Right lobe of liver (tissue), 4 donors: ENCODE measurements around the gene KCNIP1.

ENCODE experiments used
- CTCF ChIP-seq, 4 donors: fragments of 200-600 bp in 3 of 4; fragments of 450-650 bp in 1 of 4; IDR thresholded peaks; one replicate each; pipeline versions ENCODE4 v1.5.1 to v1.8.0; 2016 to 2022; ENCODE audit warnings: antibody characterized with exemption in 4 of 4, mild to moderate bottlenecking in 2 of 4
- POLR2A ChIP-seq: fragments of 450-650 bp; IDR thresholded peaks from one replicate; pipeline ENCODE4 v1.6.1; 2017; ENCODE audit warnings: antibody characterized with exemption, mild to moderate bottlenecking
- donor health status: DM: no; HTN: no; CAD: no.
- donor health status: DM: no; HTN: no; CAD: no.
- donor health status: DM: no; HTN: yes; CAD: no.

- no peak for TF ChIP-seq POLR2A
- no peak for TF ChIP-seq CTCF (IDR thresholded peaks at IDR 0.05)
These were observed 16.6 kb downstream of the KCNIP1 start for GRCh38 chr5:170520372-170520771.
